ENCODE results near the gene EPHB1.

EPHB1 gene

DNA sequence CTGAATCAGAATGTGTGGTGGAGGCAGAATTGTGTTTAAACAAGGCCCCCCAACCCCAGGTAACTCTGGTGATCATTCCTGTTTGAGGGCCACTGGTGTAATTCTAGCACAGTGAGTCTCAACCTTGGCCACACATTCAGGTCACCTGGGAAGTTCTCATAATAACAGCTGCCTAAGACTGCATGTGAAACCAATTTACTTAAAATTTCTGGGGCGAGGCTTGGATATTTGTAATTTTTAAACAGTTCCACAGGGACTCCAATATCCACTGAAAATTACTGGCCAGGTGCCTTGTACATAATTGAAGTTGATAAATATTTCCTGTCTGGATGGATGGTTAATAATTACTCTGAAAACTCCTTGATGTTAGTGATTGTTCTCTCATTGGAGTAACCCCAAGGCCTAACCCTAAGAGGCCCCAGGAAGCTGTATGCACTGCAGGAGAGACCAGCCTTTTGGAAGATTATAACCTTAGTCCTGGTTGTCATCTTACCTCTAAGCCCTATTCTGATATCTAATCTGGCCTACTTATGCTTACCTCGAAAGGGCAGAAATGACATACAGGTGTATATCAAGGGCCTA, 25.7 kb upstream of the EPHB1 start:
- H3K4me3 ChIP-seq (ENCODE audit: low read length in 2 of 2) = no peak overlapping the region
- no peaks in the 10 kb centered on the region for H3K4me1 ChIP-seq (ENCODE audit: control insufficient read depth in 2 of 2, insufficient read depth in 1 of 2, low read depth in 1 of 2, low read length in 2 of 2)
- no peak overlapping the region for H2BK15ac ChIP-seq (ENCODE audit: low read length)
- no peak overlapping the region for H2BK5ac ChIP-seq (ENCODE audit: low read length)
- no peak overlapping the region for H3K9ac ChIP-seq (ENCODE audit: low read depth, low read length, poor library complexity)
- no peak overlapping the region for H3K27ac ChIP-seq (replicated peaks; ENCODE audit: low read length)
- H3K79me1 ChIP-seq (ENCODE audit: low read depth, low read length) = no peaks in the 10 kb centered on the region
- H4K91ac ChIP-seq (ENCODE audit: low read depth, low read length, poor library complexity) = no peak overlapping the region
- H3K9me3 ChIP-seq (replicated peaks in 1 of 2; ENCODE audit: control insufficient read depth in 2 of 2, insufficient read depth in 1 of 2, low read depth in 1 of 2, low read length in 2 of 2) = no peaks in the 10 kb centered on the region
- WGBS, 2 donors (ENCODE audit: extremely low coverage in 2 of 2, insufficient read length in 2 of 2, insufficient replicate concordance in 1 of 2) = no CpG with 5 or more reads among the region's 2 CpGs
- H4K8ac ChIP-seq (ENCODE audit: low read depth, low read length) = no peak overlapping the region
- no peak overlapping the region for H2AFZ ChIP-seq (ENCODE audit: low read length)
- no peak overlapping the region for H3K14ac ChIP-seq (ENCODE audit: low read length)
- no peaks in the 10 kb centered on the region for H3K36me3 ChIP-seq (replicated peaks in 1 of 2; ENCODE audit: control insufficient read depth in 2 of 2, insufficient read depth in 2 of 2, low read length in 2 of 2)
- no peak overlapping the region for H3K23ac ChIP-seq (ENCODE audit: low read depth, low read length, poor library complexity)
- H2AK5ac ChIP-seq (ENCODE audit: low read depth, low read length) = no peak overlapping the region
- no peak overlapping the region for H2BK12ac ChIP-seq (ENCODE audit: low read length)
- H3K27me3 ChIP-seq (ENCODE audit: control insufficient read depth in 3 of 3, insufficient read depth in 3 of 3, low read depth in 1 of 3, low read length in 3 of 3) = peaks cover 0 to 6% (median 0%) of the 10 kb centered on the region in 3 experiments
- H3K4me2 ChIP-seq (ENCODE audit: insufficient read depth, low read length, poor library complexity, severe bottlenecking) = no peak overlapping the region
- H2BK120ac ChIP-seq (ENCODE audit: low read depth, low read length) = no peak overlapping the region
- no peak for DNase-seq (ENCODE audit: low spot score)
- H3K4ac ChIP-seq (ENCODE audit: low read length) = no peak overlapping the region
- no peak overlapping the region for H3K18ac ChIP-seq (ENCODE audit: low read length)

DNA sequence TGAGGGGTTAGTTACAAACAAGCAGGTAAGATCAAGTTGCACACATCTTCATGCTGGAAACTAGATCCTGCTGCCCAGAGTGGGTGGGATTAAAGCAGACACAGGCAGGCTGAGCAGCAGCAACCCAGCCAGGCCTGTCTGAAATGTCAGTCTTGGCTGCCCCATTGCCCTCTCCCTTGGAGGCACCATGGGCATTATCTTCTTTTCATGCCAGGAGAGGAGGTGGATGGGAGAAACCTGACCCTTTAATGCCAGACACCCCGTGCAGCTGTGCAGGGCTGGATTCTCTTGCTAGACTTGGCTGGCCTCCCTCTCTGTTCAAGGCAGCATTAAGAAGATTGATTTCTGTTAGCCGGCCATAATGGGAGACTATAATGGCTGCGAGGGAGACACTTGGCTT, 23.0 kb upstream of the EPHB1 start:
- Histone ChIP-seq H3K4me2 (ENCODE audit: insufficient read depth, low read length, poor library complexity, severe bottlenecking) (no peak overlapping the region), H3K4me1 (ENCODE audit: control insufficient read depth in 2 of 2, insufficient read depth in 1 of 2, low read depth in 1 of 2, low read length in 2 of 2) (no peaks in the 10 kb centered on the region), H3K4ac (ENCODE audit: low read length) (no peak overlapping the region), H3K18ac (ENCODE audit: low read length) (no peak overlapping the region), H2BK15ac (ENCODE audit: low read length) (no peak overlapping the region), H3K9ac (ENCODE audit: low read depth, low read length, poor library complexity) (no peak overlapping the region), H2BK120ac (ENCODE audit: low read depth, low read length) (no peak overlapping the region), H2BK5ac (ENCODE audit: low read length) (no peak overlapping the region), H2AFZ (ENCODE audit: low read length) (no peak overlapping the region), H3K14ac (ENCODE audit: low read length) (no peak overlapping the region), H3K36me3 (replicated peaks in 1 of 2; ENCODE audit: control insufficient read depth in 2 of 2, insufficient read depth in 2 of 2, low read length in 2 of 2) (no peaks in the 10 kb centered on the region), H3K4me3 (ENCODE audit: low read length in 2 of 2) (no peak overlapping the region), H3K9me3 (replicated peaks in 1 of 2; ENCODE audit: control insufficient read depth in 2 of 2, insufficient read depth in 1 of 2, low read depth in 1 of 2, low read length in 2 of 2) (no peaks in the 10 kb centered on the region), H3K27ac (replicated peaks; ENCODE audit: low read length) (no peak overlapping the region), H3K27me3 (ENCODE audit: control insufficient read depth in 3 of 3, insufficient read depth in 3 of 3, low read depth in 1 of 3, low read length in 3 of 3) (peaks cover 0 to 2% (median 0%) of the 10 kb centered on the region in 3 experiments), H3K23ac (ENCODE audit: low read depth, low read length, poor library complexity) (no peak overlapping the region), H4K8ac (ENCODE audit: low read depth, low read length) (no peak overlapping the region), H2AK5ac (ENCODE audit: low read depth, low read length) (no peak overlapping the region), H2BK12ac (ENCODE audit: low read length) (no peak overlapping the region), H3K79me1 (ENCODE audit: low read depth, low read length) (no peaks in the 10 kb centered on the region), H4K91ac (ENCODE audit: low read depth, low read length, poor library complexity) (no peak overlapping the region)
- WGBS, 2 donors (ENCODE audit: extremely low coverage in 2 of 2, insufficient read length in 2 of 2, insufficient replicate concordance in 1 of 2) = no CpG with 5 or more reads among the region's 3 CpGs
- DNase-seq (ENCODE audit: low spot score) = no peak

DNA sequence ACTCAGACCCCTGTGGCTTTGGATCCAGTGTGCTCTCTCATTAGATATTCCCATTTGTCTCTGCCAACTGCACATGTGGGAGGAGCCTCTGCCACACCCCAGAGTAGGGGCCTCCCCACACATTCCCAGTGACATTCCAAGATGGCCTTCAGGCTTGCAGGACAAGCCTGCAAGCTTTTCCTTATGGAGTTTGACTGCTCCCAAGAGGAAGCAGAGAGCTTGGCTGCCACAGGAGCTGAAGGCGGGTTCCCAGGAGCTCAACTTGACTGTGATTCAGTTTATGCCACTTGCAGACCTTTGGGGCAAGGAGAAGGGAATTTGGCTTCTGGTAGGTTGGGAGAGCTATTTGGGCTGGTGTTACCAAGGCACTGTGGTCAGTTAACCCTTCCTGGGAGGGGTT, 22.5 kb upstream of the EPHB1 start:
- H3K4me3 ChIP-seq (ENCODE audit: low read length in 2 of 2) = no peak overlapping the region
- H3K27me3 ChIP-seq (ENCODE audit: control insufficient read depth in 3 of 3, insufficient read depth in 3 of 3, low read depth in 1 of 3, low read length in 3 of 3) = no peaks in the 10 kb centered on the region
- H4K8ac ChIP-seq (ENCODE audit: low read depth, low read length) = no peak overlapping the region
- no peak overlapping the region for H3K9ac ChIP-seq (ENCODE audit: low read depth, low read length, poor library complexity)
- no peak overlapping the region for H4K91ac ChIP-seq (ENCODE audit: low read depth, low read length, poor library complexity)
- no peak overlapping the region for H3K23ac ChIP-seq (ENCODE audit: low read depth, low read length, poor library complexity)
- H2BK15ac ChIP-seq (ENCODE audit: low read length) = no peak overlapping the region
- H3K27ac ChIP-seq (replicated peaks; ENCODE audit: low read length) = no peak overlapping the region
- H3K4me2 ChIP-seq (ENCODE audit: insufficient read depth, low read length, poor library complexity, severe bottlenecking) = no peak overlapping the region
- no CpG with 5 or more reads among the region's 1 CpG for WGBS, 2 donors (ENCODE audit: extremely low coverage in 2 of 2, insufficient read length in 2 of 2, insufficient replicate concordance in 1 of 2)
- H2AFZ ChIP-seq (ENCODE audit: low read length) = no peak overlapping the region
- H3K18ac ChIP-seq (ENCODE audit: low read length) = no peak overlapping the region
- no peaks in the 10 kb centered on the region for H3K36me3 ChIP-seq (replicated peaks in 1 of 2; ENCODE audit: control insufficient read depth in 2 of 2, insufficient read depth in 2 of 2, low read length in 2 of 2)
- H3K9me3 ChIP-seq (replicated peaks in 1 of 2; ENCODE audit: control insufficient read depth in 2 of 2, insufficient read depth in 1 of 2, low read depth in 1 of 2, low read length in 2 of 2) = no peaks in the 10 kb centered on the region
- H2BK12ac ChIP-seq (ENCODE audit: low read length) = no peak overlapping the region
- H2BK120ac ChIP-seq (ENCODE audit: low read depth, low read length) = no peak overlapping the region
- H2BK5ac ChIP-seq (ENCODE audit: low read length) = no peak overlapping the region
- H3K4ac ChIP-seq (ENCODE audit: low read length) = no peak overlapping the region
- no peaks in the 10 kb centered on the region for H3K4me1 ChIP-seq (ENCODE audit: control insufficient read depth in 2 of 2, insufficient read depth in 1 of 2, low read depth in 1 of 2, low read length in 2 of 2)
- no peak for DNase-seq (ENCODE audit: low spot score)
- H2AK5ac ChIP-seq (ENCODE audit: low read depth, low read length) = no peak overlapping the region
- no peaks in the 10 kb centered on the region for H3K79me1 ChIP-seq (ENCODE audit: low read depth, low read length)
- no peak overlapping the region for H3K14ac ChIP-seq (ENCODE audit: low read length)

DNA sequence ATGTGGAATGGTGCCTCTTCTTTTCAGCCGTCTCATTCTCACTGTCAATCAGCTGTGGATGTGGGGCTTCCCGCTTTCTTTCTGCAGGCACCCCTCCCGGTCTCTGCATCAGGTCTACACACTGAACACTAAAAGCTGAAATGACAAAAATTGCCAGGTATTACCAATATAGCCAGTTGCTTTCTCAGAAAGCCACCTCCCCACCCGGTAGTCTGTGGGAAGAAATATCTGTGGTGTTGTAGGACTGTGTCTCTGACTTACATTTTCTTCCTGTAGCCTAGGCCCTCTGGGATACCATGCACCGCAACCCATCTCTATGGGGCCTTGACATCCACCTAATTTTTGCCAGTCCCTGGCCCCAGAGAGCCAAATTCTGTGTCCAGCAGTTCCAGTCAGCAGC, 19.2 kb upstream of the EPHB1 start:
- Histone ChIP-seq H2AFZ (ENCODE audit: low read length) (no peak overlapping the region), H3K18ac (ENCODE audit: low read length) (no peak overlapping the region), H3K36me3 (replicated peaks in 1 of 2; ENCODE audit: control insufficient read depth in 2 of 2, insufficient read depth in 2 of 2, low read length in 2 of 2) (no peaks in the 10 kb centered on the region), H3K9ac (ENCODE audit: low read depth, low read length, poor library complexity) (no peak overlapping the region), H3K27ac (replicated peaks; ENCODE audit: low read length) (no peak overlapping the region), H3K27me3 (ENCODE audit: control insufficient read depth in 3 of 3, insufficient read depth in 3 of 3, low read depth in 1 of 3, low read length in 3 of 3) (no peaks in the 10 kb centered on the region), H3K23ac (ENCODE audit: low read depth, low read length, poor library complexity) (no peak overlapping the region), H2BK120ac (ENCODE audit: low read depth, low read length) (no peak overlapping the region), H3K79me1 (ENCODE audit: low read depth, low read length) (no peaks in the 10 kb centered on the region), H2BK15ac (ENCODE audit: low read length) (no peak overlapping the region), H2BK5ac (ENCODE audit: low read length) (no peak overlapping the region), H3K4me2 (ENCODE audit: insufficient read depth, low read length, poor library complexity, severe bottlenecking) (no peak overlapping the region), H4K91ac (ENCODE audit: low read depth, low read length, poor library complexity) (no peak overlapping the region), H2BK12ac (ENCODE audit: low read length) (no peak overlapping the region), H3K4me3 (ENCODE audit: low read length in 2 of 2) (no peak overlapping the region), H3K4ac (ENCODE audit: low read length) (no peak overlapping the region), H4K8ac (ENCODE audit: low read depth, low read length) (no peak overlapping the region), H3K9me3 (replicated peaks in 1 of 2; ENCODE audit: control insufficient read depth in 2 of 2, insufficient read depth in 1 of 2, low read depth in 1 of 2, low read length in 2 of 2) (no peaks in the 10 kb centered on the region), H2AK5ac (ENCODE audit: low read depth, low read length) (no peak overlapping the region), H3K14ac (ENCODE audit: low read length) (no peak overlapping the region), H3K4me1 (ENCODE audit: control insufficient read depth in 2 of 2, insufficient read depth in 1 of 2, low read depth in 1 of 2, low read length in 2 of 2) (no peaks in the 10 kb centered on the region)
- no CpG with 5 or more reads among the region's 5 CpGs for WGBS, 2 donors (ENCODE audit: extremely low coverage in 2 of 2, insufficient read length in 2 of 2, insufficient replicate concordance in 1 of 2)
- DNase-seq (ENCODE audit: low spot score) = no peak
